Measurements from ENCODE around the gene PNMA1. TPM values are rescaled to one million over a fixed set of nuclear protein-coding genes. Genes with fewer than 3 reads are reported as not detected.
A peak's percentile ranks its signal among the peaks of the same experiment; 100 is the strongest.

Gene PNMA1
- total and polyA plus RNA-seq, 2 of the 13 experiments (the other 11 are each of a cell fraction or from before 2014, with no cell fraction given) = 7.0 to 8.3 TPM

DNA sequence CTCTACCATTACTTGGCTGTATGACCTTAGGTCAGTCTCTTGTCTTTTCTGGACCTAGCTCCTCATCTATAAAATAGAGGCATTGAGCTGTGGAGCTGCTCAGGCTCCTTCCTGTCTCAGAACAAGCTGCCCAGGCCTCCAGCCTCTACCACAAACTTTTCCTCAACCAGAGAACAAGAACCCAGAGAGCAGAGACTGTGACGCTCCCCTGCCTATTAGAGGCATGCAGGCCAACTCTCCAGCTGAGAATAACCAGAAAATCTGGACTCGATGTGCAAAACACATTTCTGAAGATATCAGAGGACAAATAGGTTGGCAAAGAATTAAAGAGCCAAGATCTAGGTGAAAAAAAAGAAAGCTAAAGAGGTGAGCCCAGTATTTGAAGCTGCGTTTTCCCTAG lies 17.8 kb upstream of the PNMA1 start:
- Histone ChIP-seq H3K9me3 (ENCODE audit: low read length) (no peaks in the 10 kb centered on the region), H3K79me2 (ENCODE audit: insufficient read depth, low read length) (peaks cover 1% of the 10 kb centered on the region), H3K4me1 (ENCODE audit: insufficient read depth, low read length) (no peaks in the 10 kb centered on the region), H3K4me2 (ENCODE audit: low read depth, low read length) (no peak overlapping the region), H3K27ac (ENCODE audit: extremely low read length, insufficient read depth, low read length) (no peak overlapping the region), H3K27me3 (ENCODE audit: control insufficient read depth in 1 of 2, insufficient read depth in 2 of 2, low read length in 2 of 2) (no peaks in the 10 kb centered on the region), H3K36me3 (replicated peaks in 1 of 2; ENCODE audit: control insufficient read depth in 1 of 2, insufficient read depth in 2 of 2, low read length in 2 of 2) (peaks cover 20 to 66% of the 10 kb centered on the region in 2 experiments), H2AFZ (ENCODE audit: low read length) (no peak overlapping the region), H3K9ac (ENCODE audit: insufficient read depth, low read depth, low read length) (no peak overlapping the region), H3K4me3 (replicated peaks in 1 of 3; ENCODE audit: insufficient read depth in 1 of 3, low read depth in 2 of 3, low read length in 3 of 3) (no peak overlapping the region), H4K20me1 (ENCODE audit: insufficient read depth, low read length) (peaks cover 3% of the 10 kb centered on the region; the same call in 1 of the 2 replicates)
- ATAC-seq (no peak), DNase-seq (ENCODE audit: low spot score) (no peak), FAIRE-seq (no peak)
- WGBS (ENCODE audit: low lambda C conversion rate) = 99% methylated on average over 3 of the region's 3 CpGs
- TF ChIP-seq HIVEP1 (CRISPR knock-in tag; IDR thresholded peaks at IDR 0.05) (no peak), RBM22 (optimal IDR thresholded peaks at IDR 0.05; ENCODE audit: low read length) (peak; percentile 37)
- intact Hi-C loops (cut with micrococcal nuclease; ENCODE audit: unreplicated experiment) = no loop called here
- BruUV-seq (replicated peaks) = no TSS peak
- ChIA-PET POLR2A (interaction anchor here (0.8 to 1.1 kb wide), 3 partner anchors 9 to 112 kb away, joined by 3 to 4 read pairs (median 3); no protein-coding TSS in a partner anchor), CTCF (ENCODE audit: low intra/inter-chr PET ratio, low total read pairs) (no interaction called here)
- in situ Hi-C loops (cut with HindIII; ENCODE audit: extremely low pct_ligation_motif_present, low pct_unique_long_range_greater_than_20kb) = loop anchor here (25.0 kb wide), 1 partner anchor 305 kb away; no protein-coding TSS in a partner anchor

DNA sequence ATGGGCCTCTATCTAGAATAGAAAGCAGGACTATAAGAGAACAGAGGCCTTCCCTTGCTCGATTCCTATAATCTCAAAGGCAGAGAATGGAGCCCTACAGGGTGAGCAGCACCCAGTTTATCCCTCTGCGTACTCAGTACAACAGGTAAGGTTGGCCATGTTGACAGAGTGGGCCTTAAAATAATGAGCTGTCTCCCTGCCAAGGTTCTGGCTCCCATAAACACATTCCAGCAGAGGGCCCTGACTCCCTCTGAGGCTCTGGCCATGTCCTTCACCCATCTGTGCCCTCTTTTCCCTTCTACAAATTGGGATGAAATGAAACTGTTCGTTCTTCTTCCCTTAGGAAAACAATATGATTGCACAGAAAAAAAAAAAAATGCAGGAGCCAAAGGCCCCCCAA lies 16.9 kb upstream of the PNMA1 start:
- no peak overlapping the region for H3K4me2 ChIP-seq (ENCODE audit: low read depth, low read length)
- DNase-seq (ENCODE audit: low spot score) = no peak
- intact Hi-C loops (cut with micrococcal nuclease; ENCODE audit: unreplicated experiment) = no loop called here
- WGBS (ENCODE audit: low lambda C conversion rate) = 79% methylated on average over 3 of the region's 3 CpGs
- H3K4me3 ChIP-seq (replicated peaks in 1 of 3; ENCODE audit: insufficient read depth in 1 of 3, low read depth in 2 of 3, low read length in 3 of 3) = no peak overlapping the region
- H3K27ac ChIP-seq (ENCODE audit: extremely low read length, insufficient read depth, low read length) = no peak overlapping the region
- no peaks in the 10 kb centered on the region for H3K79me2 ChIP-seq (ENCODE audit: insufficient read depth, low read length)
- BruUV-seq (replicated peaks) = no TSS peak
- H4K20me1 ChIP-seq (ENCODE audit: insufficient read depth, low read length) = peaks cover 3% of the 10 kb centered on the region; the same call in 1 of the 2 replicates
- no peaks in the 10 kb centered on the region for H3K27me3 ChIP-seq (ENCODE audit: control insufficient read depth in 1 of 2, insufficient read depth in 2 of 2, low read length in 2 of 2)
- FAIRE-seq = no peak
- in situ Hi-C loops (cut with HindIII; ENCODE audit: extremely low pct_ligation_motif_present, low pct_unique_long_range_greater_than_20kb) = loop anchor here (25.0 kb wide), 1 partner anchor 306 kb away; no protein-coding TSS in a partner anchor
- H3K9me3 ChIP-seq (ENCODE audit: low read length) = no peaks in the 10 kb centered on the region
- TF ChIP-seq, protein P1, sequence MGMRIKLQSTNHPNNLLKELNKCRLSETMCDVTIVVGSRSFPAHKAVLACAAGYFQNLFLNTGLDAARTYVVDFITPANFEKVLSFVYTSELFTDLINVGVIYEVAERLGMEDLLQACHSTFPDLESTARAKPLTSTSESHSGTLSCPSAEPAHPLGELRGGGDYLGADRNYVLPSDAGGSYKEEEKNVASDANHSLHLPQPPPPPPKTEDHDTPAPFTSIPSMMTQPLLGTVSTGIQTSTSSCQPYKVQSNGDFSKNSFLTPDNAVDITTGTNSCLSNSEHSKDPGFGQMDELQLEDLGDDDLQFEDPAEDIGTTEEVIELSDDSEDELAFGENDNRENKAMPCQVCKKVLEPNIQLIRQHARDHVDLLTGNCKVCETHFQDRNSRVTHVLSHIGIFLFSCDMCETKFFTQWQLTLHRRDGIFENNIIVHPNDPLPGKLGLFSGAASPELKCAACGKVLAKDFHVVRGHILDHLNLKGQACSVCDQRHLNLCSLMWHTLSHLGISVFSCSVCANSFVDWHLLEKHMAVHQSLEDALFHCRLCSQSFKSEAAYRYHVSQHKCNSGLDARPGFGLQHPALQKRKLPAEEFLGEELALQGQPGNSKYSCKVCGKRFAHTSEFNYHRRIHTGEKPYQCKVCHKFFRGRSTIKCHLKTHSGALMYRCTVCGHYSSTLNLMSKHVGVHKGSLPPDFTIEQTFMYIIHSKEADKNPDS (CRISPR knock-in tag; IDR thresholded peaks at IDR 0.05) = no peak
- TF ChIP-seq TP53 (CRISPR knock-in tag; conservative IDR thresholded peaks at IDR 0.05) (no peak), CEBPB (IDR thresholded peaks at IDR 0.05; ENCODE audit: borderline replicate concordance, low read depth, low read length) (no peak), ISX (CRISPR knock-in tag; conservative IDR thresholded peaks at IDR 0.05) (no peak), STAG1 (CRISPR knock-in tag; IDR thresholded peaks at IDR 0.05) (peak; percentile 29; the same call in 1 of the 2 replicates), GATAD2A (CRISPR knock-in tag; IDR thresholded peaks at IDR 0.05) (no peak), FOXJ3 (CRISPR knock-in tag; IDR thresholded peaks at IDR 0.05; ENCODE audit: borderline replicate concordance) (no peak)
- TF ChIP-seq, protein P2, sequence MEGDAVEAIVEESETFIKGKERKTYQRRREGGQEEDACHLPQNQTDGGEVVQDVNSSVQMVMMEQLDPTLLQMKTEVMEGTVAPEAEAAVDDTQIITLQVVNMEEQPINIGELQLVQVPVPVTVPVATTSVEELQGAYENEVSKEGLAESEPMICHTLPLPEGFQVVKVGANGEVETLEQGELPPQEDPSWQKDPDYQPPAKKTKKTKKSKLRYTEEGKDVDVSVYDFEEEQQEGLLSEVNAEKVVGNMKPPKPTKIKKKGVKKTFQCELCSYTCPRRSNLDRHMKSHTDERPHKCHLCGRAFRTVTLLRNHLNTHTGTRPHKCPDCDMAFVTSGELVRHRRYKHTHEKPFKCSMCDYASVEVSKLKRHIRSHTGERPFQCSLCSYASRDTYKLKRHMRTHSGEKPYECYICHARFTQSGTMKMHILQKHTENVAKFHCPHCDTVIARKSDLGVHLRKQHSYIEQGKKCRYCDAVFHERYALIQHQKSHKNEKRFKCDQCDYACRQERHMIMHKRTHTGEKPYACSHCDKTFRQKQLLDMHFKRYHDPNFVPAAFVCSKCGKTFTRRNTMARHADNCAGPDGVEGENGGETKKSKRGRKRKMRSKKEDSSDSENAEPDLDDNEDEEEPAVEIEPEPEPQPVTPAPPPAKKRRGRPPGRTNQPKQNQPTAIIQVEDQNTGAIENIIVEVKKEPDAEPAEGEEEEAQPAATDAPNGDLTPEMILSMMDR (CRISPR knock-in tag; IDR thresholded peaks at IDR 0.05) = peak; percentile 30; the same call in 1 of the 2 replicates
- H3K9ac ChIP-seq (ENCODE audit: insufficient read depth, low read depth, low read length) = no peak overlapping the region
- H2AFZ ChIP-seq (ENCODE audit: low read length) = no peak overlapping the region
- peaks cover 25 to 70% of the 10 kb centered on the region in 2 experiments for H3K36me3 ChIP-seq (replicated peaks in 1 of 2; ENCODE audit: control insufficient read depth in 1 of 2, insufficient read depth in 2 of 2, low read length in 2 of 2)
- CTCF ChIA-PET (ENCODE audit: low intra/inter-chr PET ratio, low total read pairs) = no interaction called here
- no peak for ATAC-seq
- no peaks in the 10 kb centered on the region for H3K4me1 ChIP-seq (ENCODE audit: insufficient read depth, low read length)
- POLR2A ChIA-PET = no interaction called here

Measured in HepG2 (cell line).